IPS DF 4.7 (cell line): ENCODE data around the gene FBH1.

ENCODE experiments used
- DNase-seq: peaks from one replicate; pipeline ENCODE4 v3.0.0-alpha.2; 2013; ENCODE audit warnings: low spot score; ENCODE audit errors: extremely low read depth

Gene FBH1

DNA sequence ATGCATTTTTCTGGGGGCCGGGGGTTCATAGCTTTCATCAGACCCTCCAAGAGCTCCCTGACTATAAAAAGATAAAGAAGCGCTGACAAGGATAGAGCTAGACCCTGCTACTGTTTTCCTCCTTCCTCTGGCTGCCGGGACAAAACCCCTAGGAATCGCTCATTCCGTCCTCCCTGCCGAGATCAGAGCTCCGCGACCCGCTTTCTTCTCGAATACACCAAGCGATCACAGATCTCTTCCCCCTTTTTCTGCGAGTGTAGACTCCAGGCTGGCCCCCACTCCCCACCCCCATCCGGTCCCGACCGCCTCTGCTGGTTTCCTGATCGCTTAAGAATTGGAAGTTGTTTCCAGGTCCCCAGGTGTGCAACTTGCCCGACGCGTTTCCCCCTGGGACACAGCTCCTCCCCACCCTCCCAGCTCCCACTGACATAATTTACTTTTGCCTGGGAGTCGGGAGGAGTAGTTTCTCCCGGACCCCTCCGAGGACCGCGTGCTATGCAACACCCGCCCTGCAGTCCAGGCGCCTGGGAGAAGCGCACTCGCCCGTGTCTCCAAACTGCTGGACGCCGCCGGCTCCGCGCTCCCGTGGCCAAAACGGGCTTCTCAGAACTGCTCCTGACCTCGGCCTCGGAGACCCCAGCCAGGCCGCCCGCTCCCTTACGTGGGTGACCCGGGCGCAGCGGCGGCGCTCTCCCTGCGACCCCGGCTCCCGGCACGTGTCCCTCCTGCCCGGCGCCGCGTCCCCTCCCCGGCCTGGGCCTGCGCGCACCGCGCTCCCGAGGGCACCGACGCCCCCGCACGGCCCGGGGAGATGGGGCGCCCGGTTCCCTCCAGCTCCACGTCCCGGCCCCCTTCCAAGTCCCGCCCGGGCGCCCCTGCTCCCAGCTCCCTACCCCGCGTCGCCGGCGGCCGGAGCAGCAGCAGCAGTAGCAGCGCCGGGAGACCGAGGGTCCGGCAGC is 86.7 kb downstream of the FBH1 start:
- no peak for DNase-seq

DNA sequence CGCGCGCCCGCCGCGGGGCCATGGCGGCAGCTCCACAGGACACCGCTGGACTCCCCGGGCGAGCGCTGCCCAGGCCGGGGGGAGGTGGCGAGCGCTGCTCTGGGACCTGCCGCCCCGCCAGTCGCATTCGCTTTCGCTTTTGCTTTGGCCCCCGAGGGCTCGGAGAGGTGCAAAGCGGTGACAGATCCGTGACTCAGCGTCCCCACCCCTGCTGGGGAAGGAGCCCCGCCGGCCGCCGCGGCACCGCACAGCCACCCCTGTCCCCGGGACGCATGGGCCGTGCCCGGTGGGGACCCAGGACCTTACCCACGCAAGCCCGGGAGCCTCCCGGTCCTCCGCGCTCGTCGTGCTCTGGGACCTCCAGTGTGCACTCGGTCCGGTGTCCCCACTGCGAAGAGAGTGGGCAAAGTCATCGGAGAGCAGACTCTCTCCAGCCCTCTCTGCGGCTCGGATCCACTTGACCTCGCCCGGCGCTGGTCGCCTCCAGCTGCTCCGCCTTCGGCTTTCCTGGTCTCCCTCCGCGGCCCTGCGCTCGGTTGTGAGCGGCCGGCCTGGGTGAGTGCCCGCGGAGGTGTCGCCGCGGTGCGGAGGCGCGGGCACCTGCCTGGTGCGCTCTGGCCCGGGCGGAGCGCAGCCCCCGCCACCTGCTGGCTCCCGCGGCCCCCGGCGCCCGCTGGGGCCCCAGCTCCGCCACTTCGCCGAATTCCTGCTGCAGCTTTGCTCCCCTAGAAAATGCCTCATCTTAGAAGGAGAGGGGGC is 87.6 kb downstream of the FBH1 start, which contains the start of gene IL15RA:
IL15RA (minus strand) TSS at position 73 of the 759 bp plus-strand sequence; CDS start at position 22, 51 bp downstream.
- DNase-seq, result no peak

DNA sequence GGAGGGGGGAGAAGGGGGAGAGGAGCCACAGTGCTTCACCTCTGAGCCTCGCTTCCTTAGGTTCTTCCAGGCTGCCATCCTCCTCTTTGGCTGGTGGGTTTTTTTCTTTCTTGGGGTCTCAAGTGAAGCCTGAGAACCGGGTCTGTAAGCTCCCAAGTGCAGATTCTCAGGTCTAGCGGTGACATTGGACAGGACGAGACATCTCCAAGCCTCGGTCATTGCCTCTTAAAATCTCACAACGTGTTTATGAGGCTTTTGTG is 88.1 kb downstream of the FBH1 start:
- no peak for DNase-seq

GRCh38 chr10:5981529-5981928 is 91.5 kb downstream of the FBH1 start:
- no peak for DNase-seq

GRCh38 chr10:5983774-5984173 is 93.7 kb downstream of the FBH1 start:
- no peak for DNase-seq

GRCh38 chr10:5985029-5985428 is 95.0 kb downstream of the FBH1 start:
- no peak for DNase-seq
